Effector memory CD4-positive, alpha-beta T cell (primary cell): Measurements from ENCODE around the gene TTC12.

Source experiments
- DNase-seq, 3 donors: peaks; one replicate each; pipeline ENCODE4 v3.0.0-alpha.2; 2020
- H3K27ac ChIP-seq: 2 replicates; pipeline ENCODE4 v1.7.0; 2013; ENCODE audit warnings: mild to moderate bottlenecking, low read length, moderate library complexity; ENCODE audit not compliant: insufficient read depth, poor library complexity, severe bottlenecking
- H3K27me3 ChIP-seq: replicated peaks from 2 replicates; pipeline ENCODE4 v1.7.0; 2013; ENCODE audit warnings: mild to moderate bottlenecking, low read length; ENCODE audit not compliant: insufficient read depth, control insufficient read depth, poor library complexity, severe bottlenecking
- H3K36me3 ChIP-seq: 2 replicates; pipeline ENCODE4 v1.7.0; 2013; ENCODE audit warnings: mild to moderate bottlenecking, low read length, moderate library complexity; ENCODE audit not compliant: control insufficient read depth, insufficient read depth
- H3K4me1 ChIP-seq: 2 replicates; pipeline ENCODE4 v1.7.0; 2013; ENCODE audit warnings: low read length, mild to moderate bottlenecking; ENCODE audit not compliant: control insufficient read depth, insufficient read depth, poor library complexity, severe bottlenecking
- H3K4me3 ChIP-seq: 2 replicates; pipeline ENCODE4 v1.7.0; 2013; ENCODE audit warnings: low read length, low read depth, mild to moderate bottlenecking; ENCODE audit not compliant: insufficient read depth, poor library complexity, severe bottlenecking
- H3K9me3 ChIP-seq: 2 replicates; pipeline ENCODE4 v1.7.0; 2013; ENCODE audit warnings: mild to moderate bottlenecking, low read length, moderate library complexity; ENCODE audit not compliant: control insufficient read depth

TTC12 gene

DNA sequence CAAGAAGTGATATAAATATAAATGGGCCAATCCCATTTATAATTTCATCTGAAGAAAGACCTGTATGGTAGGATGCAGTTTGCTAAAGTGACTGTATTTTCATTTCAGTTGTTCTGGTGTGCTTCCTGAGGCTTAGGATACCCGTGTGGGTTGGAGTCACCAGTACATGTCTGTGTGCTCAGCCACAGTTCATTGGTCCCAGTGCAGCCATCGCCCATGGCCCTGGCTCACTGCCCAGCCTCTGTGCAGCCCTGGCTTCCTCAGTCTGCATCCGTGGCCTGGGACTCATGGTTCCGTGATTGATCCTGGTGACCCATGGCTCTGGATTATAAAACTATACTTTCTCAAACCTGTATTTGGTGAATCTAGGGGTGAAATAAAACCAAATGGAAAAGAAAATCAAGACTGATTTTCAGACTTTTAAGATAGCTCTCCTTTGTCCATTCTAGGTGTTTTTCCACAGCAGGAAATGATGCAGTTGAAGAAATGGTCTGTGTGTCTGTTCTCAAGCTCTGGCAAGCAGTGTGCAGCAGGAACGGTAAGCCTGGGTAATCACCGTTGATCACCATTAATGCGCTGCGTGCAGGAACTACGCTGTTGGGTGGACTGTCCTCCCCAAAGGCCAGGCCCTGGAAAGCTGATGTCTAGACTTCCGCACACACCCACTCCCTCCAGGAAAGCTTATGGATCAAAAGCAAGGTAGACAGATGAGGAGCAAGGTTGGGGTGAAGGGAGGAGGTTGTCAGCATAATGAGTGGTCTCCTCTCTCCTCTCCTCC is 27.2 kb downstream of the TTC12 start:
- no peak for DNase-seq
- Histone ChIP-seq H3K4me1 (no peaks in the 10 kb centered on the region), H3K4me3 (no peak overlapping the region), H3K36me3 (peaks cover 67% of the 10 kb centered on the region), H3K9me3 (no peaks in the 10 kb centered on the region), H3K27me3 (no peaks in the 10 kb centered on the region), H3K27ac (no peak overlapping the region)

DNA sequence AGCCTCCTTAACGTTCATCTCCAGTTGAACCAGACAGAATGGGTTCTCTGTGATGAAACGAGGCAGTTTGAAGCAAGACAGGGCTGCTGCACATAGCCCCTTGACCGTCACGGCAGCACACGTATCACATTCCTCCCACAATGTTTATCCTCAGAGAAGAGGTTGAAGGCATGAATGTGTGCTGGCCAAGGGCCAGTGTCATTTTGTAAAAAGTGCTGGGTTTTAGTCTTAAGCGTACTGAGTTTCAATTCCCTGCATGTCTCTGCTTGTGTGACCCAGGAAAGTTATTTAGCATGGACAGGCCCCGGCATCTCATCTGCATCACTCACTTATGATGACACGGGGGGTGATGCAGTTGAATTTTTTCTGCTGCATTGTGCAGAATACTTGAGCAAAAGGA is 31.6 kb downstream of the TTC12 start:
- no peak for DNase-seq
- no peak overlapping the region for H3K4me3 ChIP-seq
- H3K36me3 ChIP-seq = peaks cover 52% of the 10 kb centered on the region

GRCh38 chr11:113349528-113349927 is 35.1 kb downstream of the TTC12 start:
- Histone ChIP-seq H3K9me3 (no peaks in the 10 kb centered on the region), H3K27me3 (no peaks in the 10 kb centered on the region), H3K4me3 (no peak overlapping the region), H3K36me3 (peaks cover 40% of the 10 kb centered on the region), H3K27ac (no peak overlapping the region), H3K4me1 (no peaks in the 10 kb centered on the region)
- DNase-seq = no peak

More for the DNA sequence above, 31.6 kb downstream of the TTC12 start:
- Histone ChIP-seq H3K27me3 (no peaks in the 10 kb centered on the region), H3K27ac (no peak overlapping the region), H3K9me3 (no peaks in the 10 kb centered on the region), H3K4me1 (no peaks in the 10 kb centered on the region)

GRCh38 chr11:113350336-113351067 is 36.1 kb downstream of the TTC12 start:
- no peaks in the 10 kb centered on the region for H3K27me3 ChIP-seq
- no peak overlapping the region for H3K27ac ChIP-seq
- H3K9me3 ChIP-seq = no peaks in the 10 kb centered on the region
- H3K4me1 ChIP-seq = no peaks in the 10 kb centered on the region
- H3K4me3 ChIP-seq = no peak overlapping the region
- H3K36me3 ChIP-seq = peaks cover 44% of the 10 kb centered on the region
- DNase-seq = no peak

DNA sequence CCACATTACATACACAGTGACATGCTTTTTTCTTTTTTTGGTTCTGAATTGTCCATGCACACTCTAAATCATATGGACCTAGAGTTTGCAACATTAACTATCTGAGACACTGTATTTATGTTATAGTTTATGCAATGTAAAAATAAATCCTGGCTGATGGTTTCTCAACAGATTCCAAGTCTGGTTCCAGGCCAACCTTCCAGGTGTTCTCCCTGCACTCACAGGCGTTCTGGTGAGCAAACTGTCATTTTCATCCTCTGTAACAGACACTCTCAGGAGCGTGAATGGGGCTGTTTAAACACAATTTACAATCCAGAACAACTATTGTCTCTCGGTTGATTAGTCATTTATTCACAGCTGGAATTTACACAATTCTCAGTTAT is 36.7 kb downstream of the TTC12 start:
- no peaks in the 10 kb centered on the region for H3K27me3 ChIP-seq
- H3K27ac ChIP-seq = no peak overlapping the region
- no peak overlapping the region for H3K4me3 ChIP-seq
- no peaks in the 10 kb centered on the region for H3K4me1 ChIP-seq
- DNase-seq = no peak
- no peaks in the 10 kb centered on the region for H3K9me3 ChIP-seq
- H3K36me3 ChIP-seq = peaks cover 50% of the 10 kb centered on the region

GRCh38 chr11:113351480-113351879 is 37.1 kb downstream of the TTC12 start:
- peaks cover 50% of the 10 kb centered on the region for H3K36me3 ChIP-seq
- no peak overlapping the region for H3K27ac ChIP-seq
- no peaks in the 10 kb centered on the region for H3K9me3 ChIP-seq
- no peaks in the 10 kb centered on the region for H3K27me3 ChIP-seq
- H3K4me3 ChIP-seq = no peak overlapping the region
- no peaks in the 10 kb centered on the region for H3K4me1 ChIP-seq
- no peak for DNase-seq

DNA sequence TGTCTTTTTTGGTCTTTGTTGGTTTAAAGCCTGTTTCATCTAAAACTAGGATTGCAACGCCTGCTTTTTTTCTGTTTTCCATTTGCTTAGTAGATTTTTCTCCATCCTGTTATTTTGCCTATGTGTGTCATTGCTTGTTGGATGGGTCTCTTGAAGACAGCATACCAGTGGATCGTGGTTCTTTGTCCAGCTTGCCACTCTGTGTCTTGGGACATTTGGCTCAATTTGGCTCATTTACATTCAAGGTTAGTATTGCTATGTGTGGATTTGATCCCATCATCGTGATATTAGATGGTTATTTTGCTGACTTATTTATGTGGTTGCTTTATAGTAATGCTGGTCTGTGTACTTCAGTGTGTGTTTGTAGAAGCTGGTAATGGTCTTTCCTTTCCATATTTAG is 41.8 kb downstream of the TTC12 start:
- DNase-seq = no peak
- Histone ChIP-seq H3K4me3 (no peak overlapping the region), H3K27me3 (no peaks in the 10 kb centered on the region), H3K9me3 (no peaks in the 10 kb centered on the region), H3K27ac (no peak overlapping the region), H3K36me3 (peaks cover 73% of the 10 kb centered on the region), H3K4me1 (no peaks in the 10 kb centered on the region)

- H3K4me1 ChIP-seq = no peaks in the 10 kb centered on the region
- no peaks in the 10 kb centered on the region for H3K9me3 ChIP-seq
- no peak overlapping the region for H3K27ac ChIP-seq
- H3K36me3 ChIP-seq = peaks cover 65% of the 10 kb centered on the region
- no peak for DNase-seq
- H3K4me3 ChIP-seq = no peak overlapping the region
- no peaks in the 10 kb centered on the region for H3K27me3 ChIP-seq
Measured at GRCh38 chr11:113363406-113363805, 49.0 kb downstream of the TTC12 start.

GRCh38 chr11:113363996-113364641 is 49.7 kb downstream of the TTC12 start:
- Histone ChIP-seq H3K27ac (no peak overlapping the region), H3K4me1 (no peaks in the 10 kb centered on the region), H3K9me3 (no peaks in the 10 kb centered on the region), H3K4me3 (no peak overlapping the region), H3K27me3 (no peaks in the 10 kb centered on the region), H3K36me3 (peaks cover 65% of the 10 kb centered on the region)
- no peak for DNase-seq

DNA sequence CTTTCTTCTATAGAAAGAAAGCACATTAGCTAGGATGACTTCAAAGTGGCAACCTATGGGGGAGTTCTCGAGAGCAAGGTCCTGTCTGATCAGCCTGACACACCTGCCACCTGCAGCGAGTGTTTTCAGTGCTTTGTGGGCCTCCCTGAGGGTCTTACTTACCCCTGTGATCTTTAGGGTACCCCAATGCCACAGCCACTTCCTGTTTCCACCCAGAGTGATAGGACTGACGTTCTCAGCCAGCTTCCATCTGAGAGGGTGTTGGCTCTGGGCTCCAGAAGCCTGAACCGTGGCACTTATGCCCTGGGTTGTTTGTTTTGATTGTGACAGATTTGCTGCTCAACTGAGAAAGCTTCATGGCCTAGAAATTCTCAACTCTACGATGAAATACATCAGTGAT is 51.5 kb downstream of the TTC12 start:
- H3K4me3 ChIP-seq = no peak overlapping the region
- H3K4me1 ChIP-seq = no peaks in the 10 kb centered on the region
- no peaks in the 10 kb centered on the region for H3K9me3 ChIP-seq
- no peaks in the 10 kb centered on the region for H3K27me3 ChIP-seq
- no peak for DNase-seq
- no peak overlapping the region for H3K27ac ChIP-seq
- H3K36me3 ChIP-seq = peaks cover 53% of the 10 kb centered on the region
